ENCODE data around the gene TSSK2.

- TF ChIP-seq PKNOX1 (IDR thresholded peaks at IDR 0.05) (no peak), HDGF (IDR thresholded peaks at IDR 0.05; ENCODE audit: borderline replicate concordance) (no peak)
These were observed 33.6 kb upstream of the TSSK2 start for GRCh38 chr22:19097518-19097917.

All from HEK293T (cell line).